A549 (cell line): ENCODE measurements around the gene SLC39A11.

Experiments
- CEBPB ChIP-seq, 2 experiments: fragments of >200 bp in 1 of 2; sonication (Bioruptor Twin) in 1 of 2; formaldehyde crosslinking in 1 of 2; IDR thresholded peaks; 2 replicates each; pipeline ENCODE4 v1.6.1; 2012 to 2016
- CTCF ChIP-seq: fragments of >200 bp; sonication (Bioruptor Twin); formaldehyde crosslinking; IDR thresholded peaks from 3 replicates; pipeline ENCODE4 v1.5.1; 2016
- EP300 ChIP-seq, 2 experiments: fragments of >200 bp; sonication (Bioruptor Twin); formaldehyde crosslinking; IDR thresholded peaks; 2 replicates in 1 of 2; 3 replicates in 1 of 2; pipeline ENCODE4 v1.6.1; 2016 to 2017
- HMGXB4 ChIP-seq: fragments of 250-450 bp; sonication (Bioruptor Pico); IDR thresholded peaks from 2 replicates; pipeline ENCODE4 v1.5.0; 2021; ENCODE audit warnings: mild to moderate bottlenecking, moderate library complexity, borderline replicate concordance
- MYC ChIP-seq: IDR thresholded peaks from 2 replicates; pipeline ENCODE4 v1.6.1; 2012; ENCODE audit warnings: mild to moderate bottlenecking, inconsistent platforms, low read length, improper control_type of control experiment, borderline replicate concordance
- POLR2A ChIP-seq: IDR thresholded peaks from 2 replicates; pipeline ENCODE4 v1.6.1; 2012; ENCODE audit warnings: mild to moderate bottlenecking, low read length
- RCOR1 ChIP-seq: fragments of 150-350 bp; IDR thresholded peaks from 2 replicates; pipeline ENCODE4 v1.6.1; 2014; ENCODE audit warnings: antibody characterized with exemption, low read length, low read depth

DNA sequence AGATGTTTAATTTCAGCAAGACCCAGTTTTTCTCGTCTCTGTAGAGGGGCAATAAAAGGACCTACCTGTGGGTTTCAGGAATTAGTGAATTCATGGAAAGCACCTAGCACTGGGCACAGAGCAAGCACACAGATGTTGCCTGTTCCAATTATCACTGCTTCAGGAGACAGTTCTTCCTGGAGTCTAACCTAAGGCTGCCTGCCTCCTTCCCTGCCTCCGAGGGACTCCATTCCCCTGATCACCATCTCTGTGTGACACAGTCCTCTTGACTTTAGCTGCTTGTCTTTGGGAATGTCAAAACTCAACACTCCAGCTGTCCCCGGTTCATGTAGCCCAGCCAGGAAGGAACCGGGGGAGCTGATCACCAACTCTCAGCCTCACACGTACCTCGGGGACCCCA lies 474.9 kb downstream of the SLC39A11 start:
- TF ChIP-seq CEBPB (IDR thresholded peaks at IDR 0.05): no peak
- no peak for TF ChIP-seq CTCF
- TF ChIP-seq EP300 (IDR thresholded peaks at IDR 0.05): no peak
- TF ChIP-seq POLR2A: no peak
- no peak for TF ChIP-seq RCOR1
- no peak for TF ChIP-seq MYC
- TF ChIP-seq HMGXB4 (CRISPR knock-in tag): no peak
